IPS DF 4.7 (cell line): ENCODE measurements around the gene NCAM2.

Experiments
- DNase-seq: peaks from one replicate; pipeline ENCODE4 v3.0.0-alpha.2; 2013; ENCODE audit warnings: low spot score; ENCODE audit errors: extremely low read depth

NCAM2 gene

DNA sequence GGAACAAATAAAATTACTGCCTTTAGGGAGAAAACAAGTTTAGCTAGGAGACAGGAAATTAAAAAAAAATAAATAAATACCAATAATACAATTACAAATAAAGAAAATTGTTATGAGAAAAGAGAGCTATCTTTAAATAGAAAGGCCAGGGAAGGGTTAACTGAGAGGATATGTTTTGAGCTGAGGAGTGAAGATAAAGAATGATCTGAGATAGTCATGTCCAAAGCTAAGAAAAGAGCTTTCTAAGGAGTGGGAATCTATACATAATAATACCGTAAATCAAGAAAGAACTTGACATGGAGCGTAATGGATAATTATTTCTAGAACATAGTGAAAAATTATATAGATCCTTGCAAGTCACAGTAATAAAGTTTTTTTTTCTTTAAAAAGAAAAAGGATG, 176.5 kb downstream of the NCAM2 start:
- no peak for DNase-seq

DNA sequence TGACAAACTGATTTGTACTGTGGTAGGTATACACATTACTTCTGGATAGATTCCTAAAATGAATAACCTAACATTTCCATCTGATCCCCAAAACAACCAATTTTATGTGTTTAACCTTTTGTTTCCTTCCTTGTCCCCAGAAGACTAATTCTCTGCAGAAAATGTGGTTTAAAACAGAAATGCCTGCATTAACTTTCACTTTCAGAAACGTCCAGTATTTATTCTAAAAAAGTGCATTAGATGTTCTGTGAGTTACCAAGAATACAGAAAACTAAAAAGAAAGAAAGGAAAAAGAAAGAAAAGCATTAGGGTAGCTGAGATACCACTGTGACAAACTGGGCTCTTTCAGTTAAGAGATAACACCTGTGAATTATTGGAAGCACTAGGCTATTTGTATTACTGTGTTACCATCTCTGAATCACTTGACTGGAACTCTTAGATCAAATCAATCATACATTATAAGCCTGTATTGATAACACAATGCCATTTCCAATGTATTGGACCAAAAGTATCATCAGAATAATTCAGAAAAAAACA, 177.7 kb downstream of the NCAM2 start:
- no peak for DNase-seq

GRCh38 chr21:21177353-21177986, 179.3 kb downstream of the NCAM2 start:
- no peak for DNase-seq

- no peak for DNase-seq
Measured at GRCh38 chr21:21179619-21180298, 181.6 kb downstream of the NCAM2 start.

GRCh38 chr21:21182401-21183010, 184.3 kb downstream of the NCAM2 start:
- no peak for DNase-seq

DNA sequence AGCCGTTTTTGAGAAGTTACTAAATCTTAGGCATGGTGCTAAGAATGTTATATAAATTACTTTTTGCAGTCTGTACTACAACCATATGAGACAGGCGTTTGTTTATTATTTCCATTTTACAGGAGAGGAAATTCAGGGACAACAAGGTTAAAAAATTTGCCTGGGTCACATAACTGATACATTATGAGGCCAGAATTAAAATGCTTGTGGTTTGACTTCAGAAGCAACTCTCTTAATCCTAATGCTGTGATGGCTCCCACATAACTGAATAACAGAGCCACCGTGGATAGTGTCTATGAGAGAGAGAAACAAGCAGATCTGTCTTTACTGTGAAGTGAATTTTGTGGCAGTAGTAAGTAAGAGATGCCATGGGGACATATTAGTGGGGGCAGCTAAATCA, 184.9 kb downstream of the NCAM2 start:
- DNase-seq, result no peak

- DNase-seq, result no peak
Measured at GRCh38 chr21:21184771-21185528, 186.7 kb downstream of the NCAM2 start.

GRCh38 chr21:21187579-21187978, 189.4 kb downstream of the NCAM2 start:
- no peak for DNase-seq

DNA sequence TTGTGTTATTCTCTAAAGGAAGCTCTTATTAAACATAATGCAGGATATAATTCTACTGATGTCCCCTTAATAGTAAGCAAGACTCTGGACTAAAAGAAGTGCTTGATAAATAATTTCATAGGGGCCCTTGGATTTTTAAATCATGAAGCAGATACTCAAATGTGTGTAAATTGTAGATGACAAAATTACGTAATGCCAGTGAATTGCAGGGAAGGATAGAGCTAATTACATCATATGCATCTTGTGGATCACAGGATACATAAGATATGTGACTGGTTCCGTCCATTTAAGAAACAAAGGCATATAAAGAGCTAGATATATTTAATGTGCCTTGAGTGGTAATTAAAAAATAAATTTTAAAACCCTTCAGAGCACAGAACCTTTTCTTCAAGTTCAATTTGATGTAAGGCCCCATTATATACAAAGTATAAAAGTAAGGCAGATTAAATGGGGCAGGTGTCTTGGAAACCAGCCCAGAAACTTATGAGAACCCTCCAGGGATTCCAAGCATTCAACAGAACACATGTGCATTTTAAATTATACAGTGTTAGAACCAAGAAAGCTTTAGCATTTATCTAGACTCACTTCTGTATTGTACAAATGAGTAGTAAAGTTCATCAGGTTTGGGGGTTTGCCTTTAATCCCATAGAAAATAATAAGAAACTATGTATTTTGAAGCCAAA, 190.4 kb downstream of the NCAM2 start:
- DNase-seq, result no peak

DNA sequence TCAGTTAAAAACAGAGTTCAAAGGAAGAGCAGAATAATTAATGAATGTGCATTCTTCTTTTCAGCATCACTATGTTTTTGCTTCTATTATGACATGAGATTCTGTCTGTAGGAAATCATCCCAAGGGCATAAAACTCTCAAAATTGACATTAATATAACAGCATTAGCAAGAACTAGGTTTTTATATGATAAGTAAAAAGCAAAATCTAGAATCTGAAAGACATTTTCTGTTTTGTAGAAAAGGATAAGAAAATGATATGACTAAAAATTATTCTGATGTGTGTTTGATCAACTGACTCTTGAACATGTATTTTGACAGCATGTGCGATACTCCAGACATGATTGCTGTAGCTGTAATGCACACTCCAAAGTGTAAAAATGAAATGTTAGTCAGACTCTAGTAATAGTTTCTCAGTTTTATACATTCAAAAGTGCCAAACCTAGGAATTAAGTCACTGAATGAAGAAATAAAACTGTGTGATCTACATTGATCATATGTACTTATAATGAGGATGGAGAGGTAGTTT, 197.3 kb downstream of the NCAM2 start:
- DNase-seq, result no peak

- no peak for DNase-seq
Measured at GRCh38 chr21:21196087-21196486, 197.9 kb downstream of the NCAM2 start.

DNA sequence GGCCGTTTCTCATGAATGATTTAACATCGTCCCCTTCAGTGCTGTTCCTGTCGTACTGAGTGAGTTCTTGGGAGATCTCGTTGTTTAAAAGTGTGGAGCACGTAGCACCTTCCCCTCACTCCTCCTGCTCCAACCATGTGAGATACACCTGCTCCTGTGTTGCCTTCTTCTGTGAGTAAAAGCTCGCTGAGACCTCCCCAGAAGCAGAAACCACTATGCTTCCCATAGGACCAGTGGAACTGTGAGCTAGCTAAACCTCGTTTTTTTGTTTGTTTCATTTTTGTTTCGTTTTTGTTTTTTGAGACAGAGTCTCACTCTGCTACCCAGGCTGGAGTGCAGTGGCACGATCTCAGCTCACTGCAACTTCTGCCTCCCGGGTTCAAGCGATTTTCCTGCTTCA, 198.6 kb downstream of the NCAM2 start:
- no peak for DNase-seq

GRCh38 chr21:21199342-21200102, 201.3 kb downstream of the NCAM2 start:
- DNase-seq, result no peak

- no peak for DNase-seq
Measured at GRCh38 chr21:21200103-21200938, 202.1 kb downstream of the NCAM2 start.

DNA sequence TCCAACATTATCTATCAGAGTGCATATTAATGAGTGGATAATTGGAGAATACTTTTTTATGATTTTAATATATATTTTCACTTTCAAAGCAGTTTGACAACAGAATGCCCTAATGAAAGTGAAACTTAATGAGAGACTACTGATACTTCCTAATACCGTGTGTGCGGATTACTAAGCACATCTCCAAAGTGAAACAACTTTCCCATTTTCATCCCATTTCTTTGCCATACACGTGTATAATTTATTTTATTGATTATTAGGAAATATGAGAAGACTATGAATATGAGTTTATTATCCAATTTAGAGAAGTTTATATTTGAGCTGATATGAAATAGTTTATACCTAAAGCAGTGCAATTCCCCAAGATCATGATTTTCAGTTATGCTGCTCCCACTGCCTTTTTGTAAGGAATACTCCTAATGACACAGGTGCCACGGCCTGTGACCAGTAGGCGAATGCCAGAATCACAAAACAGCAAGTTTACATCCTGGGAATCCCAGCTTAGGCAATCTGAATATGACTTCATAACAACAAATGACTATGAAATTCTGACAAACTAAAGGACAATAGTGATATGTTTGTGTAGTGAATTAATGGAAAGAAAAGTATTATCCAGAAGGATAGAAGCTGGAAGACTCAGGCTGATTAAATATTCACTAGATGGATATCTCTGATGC, 202.9 kb downstream of the NCAM2 start:
- no peak for DNase-seq

DNA sequence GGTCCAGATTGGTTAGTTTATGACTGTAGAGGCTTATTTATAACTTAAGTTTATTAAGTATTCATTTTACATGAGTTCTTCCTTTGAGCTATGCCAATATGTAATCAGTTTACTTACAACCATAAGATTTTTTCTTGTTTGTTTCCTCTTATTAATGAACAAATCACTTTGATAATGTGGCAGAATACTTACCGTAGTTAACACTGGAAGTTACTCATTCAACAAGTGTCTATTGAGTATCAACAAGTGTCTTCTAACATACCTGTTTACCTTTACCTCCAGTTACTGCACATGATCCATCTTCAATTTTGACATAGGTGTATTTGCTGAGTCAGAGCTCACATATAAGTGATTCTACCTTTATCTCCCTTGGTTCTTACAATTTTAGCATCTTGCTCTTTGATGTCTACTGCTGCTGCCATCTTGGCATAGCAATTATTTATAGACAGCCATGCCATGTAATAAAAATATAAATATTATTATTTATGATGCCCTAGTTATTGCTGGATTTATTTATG, 205.7 kb downstream of the NCAM2 start:
- DNase-seq, result no peak

GRCh38 chr21:21204366-21204996, 206.3 kb downstream of the NCAM2 start:
- no peak for DNase-seq

DNA sequence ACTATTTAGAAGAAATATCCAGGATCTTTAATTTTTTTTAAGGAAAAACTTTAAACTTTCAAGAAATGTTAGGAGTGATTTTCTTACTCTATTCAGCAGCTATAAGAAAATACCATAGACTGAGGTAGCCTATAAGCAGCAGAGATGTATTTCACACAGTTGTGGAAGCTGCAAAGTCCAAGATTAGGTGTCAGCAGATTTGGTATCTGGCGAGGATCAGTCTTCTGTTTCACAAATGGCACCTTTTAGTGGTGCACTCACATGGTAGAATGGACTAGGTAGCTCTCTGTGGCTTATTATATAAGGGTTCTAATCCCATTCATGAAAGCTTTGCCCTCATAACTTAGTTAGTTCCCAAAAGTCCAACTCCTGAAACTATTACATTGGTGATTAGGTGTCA, 207.4 kb downstream of the NCAM2 start:
- DNase-seq, result no peak
